ENCODE data around the gene DSCAM. TPM values are rescaled to one million over a fixed set of nuclear protein-coding genes. Genes with fewer than 3 reads are reported as not detected.

DSCAM gene
- total and polyA plus RNA-seq, 10 of the 15 experiments (the other 5 are each of a cell fraction or from before 2014, with no cell fraction given), result not detected

DNA sequence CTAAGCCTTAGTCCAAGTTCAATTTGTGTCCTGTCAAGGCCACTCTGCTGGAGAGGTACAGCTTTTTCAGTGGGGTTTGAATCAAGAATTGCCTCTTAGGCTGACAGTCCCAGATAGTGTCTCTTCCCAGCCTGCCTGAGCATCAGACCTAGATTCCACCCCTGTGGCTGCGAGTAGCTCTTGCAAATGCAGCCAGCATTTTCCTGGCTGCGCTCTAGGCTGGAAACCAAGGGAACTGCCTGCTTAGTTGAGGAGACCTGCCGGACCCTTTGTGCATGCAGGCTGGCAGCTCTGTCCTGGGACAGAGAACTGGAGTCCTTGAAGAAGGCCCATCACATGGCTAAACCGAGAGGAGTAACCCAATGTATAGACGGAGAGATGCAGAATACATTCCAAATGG, 686.0 kb downstream of the DSCAM start:
- no peaks in the 10 kb centered on the region for H3K27me3 ChIP-seq (replicated peaks in 1 of 2; ENCODE audit: control insufficient read depth in 2 of 2, insufficient read depth in 2 of 2, low read length in 1 of 2)
- H3K36me3 ChIP-seq (ENCODE audit: control insufficient read depth in 2 of 2, insufficient read depth in 2 of 2, low read length in 1 of 2), result no peaks in the 10 kb centered on the region
- no peak overlapping the region for H3K27ac ChIP-seq (ENCODE audit: control insufficient read depth, insufficient read depth)
- H2AFZ ChIP-seq (ENCODE audit: control insufficient read depth, low read depth, low read length), result no peak overlapping the region
- CTCF ChIA-PET, result no interaction called here
- in situ Hi-C loops (cut with MboI), result no loop called here
- H3K79me2 ChIP-seq (ENCODE audit: control insufficient read depth, insufficient read depth, low read length), result no peaks in the 10 kb centered on the region
- WGBS (ENCODE audit: insufficient coverage, insufficient replicate concordance, low lambda C conversion rate, missing lambda C conversion rate), result 18% methylated on average over 5 of the region's 5 CpGs
- no peak overlapping the region for H3K4me2 ChIP-seq (ENCODE audit: control insufficient read depth, insufficient read depth)
- SMC1A ChIA-PET (ENCODE audit: uncharacterized antibody, unreplicated experiment), result no interaction called here
- no peak for DNase-seq (ENCODE audit: low read depth, low spot score)
- H3K9ac ChIP-seq (ENCODE audit: control insufficient read depth, insufficient read depth, low read length), result no peak overlapping the region
- no TSS peak for BruUV-seq (replicated peaks)
- POLR2A ChIA-PET, result no interaction called here
- no peaks in the 10 kb centered on the region for H3K4me1 ChIP-seq (ENCODE audit: control insufficient read depth, insufficient read depth, low read length)
- H4K20me1 ChIP-seq (ENCODE audit: control insufficient read depth, insufficient read depth), result no peaks in the 10 kb centered on the region
- FAIRE-seq, result no peak
- no peak for ATAC-seq
- TF ChIP-seq JUND (IDR thresholded peaks at IDR 0.05; ENCODE audit: low read depth, low read length) (no peak), SP1 (IDR thresholded peaks at IDR 0.05; ENCODE audit: low read depth, low read length) (no peak), FOXK2 (IDR thresholded peaks at IDR 0.05) (no peak), FOXM1 (IDR thresholded peaks at IDR 0.05; ENCODE audit: low read depth, low read length) (no peak), TBL1XR1 (IDR thresholded peaks at IDR 0.05; ENCODE audit: low read depth, low read length) (no peak), PAX8 (IDR thresholded peaks at IDR 0.05) (no peak), SIX5 (IDR thresholded peaks at IDR 0.05; ENCODE audit: low read depth, low read length, severe bottlenecking) (no peak), BACH1 (IDR thresholded peaks at IDR 0.05; ENCODE audit: borderline replicate concordance) (no peak), SRF (IDR thresholded peaks at IDR 0.05; ENCODE audit: low read depth in 2 of 2, low read length in 2 of 2) (no peak), ZNF217 (IDR thresholded peaks at IDR 0.05) (no peak)
- TF ChIP-seq, protein P1, sequence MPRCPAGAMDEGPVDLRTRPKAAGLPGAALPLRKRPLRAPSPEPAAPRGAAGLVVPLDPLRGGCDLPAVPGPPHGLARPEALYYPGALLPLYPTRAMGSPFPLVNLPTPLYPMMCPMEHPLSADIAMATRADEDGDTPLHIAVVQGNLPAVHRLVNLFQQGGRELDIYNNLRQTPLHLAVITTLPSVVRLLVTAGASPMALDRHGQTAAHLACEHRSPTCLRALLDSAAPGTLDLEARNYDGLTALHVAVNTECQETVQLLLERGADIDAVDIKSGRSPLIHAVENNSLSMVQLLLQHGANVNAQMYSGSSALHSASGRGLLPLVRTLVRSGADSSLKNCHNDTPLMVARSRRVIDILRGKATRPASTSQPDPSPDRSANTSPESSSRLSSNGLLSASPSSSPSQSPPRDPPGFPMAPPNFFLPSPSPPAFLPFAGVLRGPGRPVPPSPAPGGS (IDR thresholded peaks at IDR 0.05; ENCODE audit: borderline replicate concordance, insufficient read depth, low read depth, low read length, poor library complexity, severe bottlenecking), result no peak
- no peaks in the 10 kb centered on the region; the same call in 2 of the 3 replicates for H3K9me3 ChIP-seq (replicated peaks; ENCODE audit: control insufficient read depth, insufficient read depth, low read length)
- no peak overlapping the region for H3K4me3 ChIP-seq
- intact Hi-C loops (cut with micrococcal nuclease; ENCODE audit: unreplicated experiment), result no loop called here
- RAD21 ChIA-PET (ENCODE audit: unreplicated experiment), result no interaction called here

All from GM12878 (cell line).